ENCODE data around the gene AP4S1.

- TF ChIP-seq CTCF (IDR thresholded peaks at IDR 0.05) (no peak), POLR2A (IDR thresholded peaks at IDR 0.05) (no peak)
Measured at GRCh38 chr14:31075144-31075543, 49.7 kb downstream of the AP4S1 start.
